NB4 (cell line): ENCODE results near the gene CKS1B.

Experiments used
- CTCF ChIP-seq: IDR thresholded peaks from one replicate; pipeline ENCODE4 v1.5.1; 2012; ENCODE audit warnings: low read depth, low read length
- MAX ChIP-seq: IDR thresholded peaks from 2 replicates; pipeline ENCODE4 v1.6.1; 2011; ENCODE audit warnings: low read depth, low read length
- MYC ChIP-seq: IDR thresholded peaks from 2 replicates; pipeline ENCODE4 v1.6.1; 2011; ENCODE audit warnings: low read depth, low read length
- POLR2A ChIP-seq: IDR thresholded peaks from 2 replicates; pipeline ENCODE4 v1.6.1; 2011; ENCODE audit warnings: mild to moderate bottlenecking; ENCODE audit not compliant: insufficient read length; ENCODE audit errors: extremely low read depth

- no peak for TF ChIP-seq CTCF
- TF ChIP-seq POLR2A = no peak
- TF ChIP-seq MAX = no peak
- TF ChIP-seq MYC = no peak
These were observed 32.9 kb downstream of the CKS1B start for GRCh38 chr1:155007251-155007828.
